Measurements from ENCODE around the gene SSPN. TPM values are rescaled to one million over a fixed set of nuclear protein-coding genes. Genes with fewer than 3 reads are reported as not detected.

SSPN gene
- total RNA-seq, 2 donors from 2014 or later, result 103 to 114 TPM

DNA sequence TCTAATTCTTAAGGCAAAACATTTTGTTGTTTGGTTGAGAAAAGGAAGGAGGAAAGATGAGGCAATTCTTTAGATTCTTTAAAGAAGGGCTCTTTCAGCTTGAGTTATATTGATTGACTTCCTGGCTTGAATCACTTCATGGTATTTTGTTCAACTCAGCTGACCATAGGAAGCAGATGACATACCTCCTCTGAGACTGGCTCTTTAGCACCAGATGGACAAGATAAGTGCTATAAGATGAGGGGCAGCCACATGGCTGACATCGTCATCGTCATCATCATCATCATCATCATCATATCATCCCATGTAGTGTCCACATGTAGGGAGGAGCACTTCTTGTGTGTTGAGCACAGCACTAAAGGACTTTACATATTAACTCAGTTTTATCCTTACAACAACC lies 81.3 kb downstream of the SSPN start:
- intact Hi-C loops (cut with DNase I), result no loop called here
- DNase-seq, result no peak
- no peak for ATAC-seq

DNA sequence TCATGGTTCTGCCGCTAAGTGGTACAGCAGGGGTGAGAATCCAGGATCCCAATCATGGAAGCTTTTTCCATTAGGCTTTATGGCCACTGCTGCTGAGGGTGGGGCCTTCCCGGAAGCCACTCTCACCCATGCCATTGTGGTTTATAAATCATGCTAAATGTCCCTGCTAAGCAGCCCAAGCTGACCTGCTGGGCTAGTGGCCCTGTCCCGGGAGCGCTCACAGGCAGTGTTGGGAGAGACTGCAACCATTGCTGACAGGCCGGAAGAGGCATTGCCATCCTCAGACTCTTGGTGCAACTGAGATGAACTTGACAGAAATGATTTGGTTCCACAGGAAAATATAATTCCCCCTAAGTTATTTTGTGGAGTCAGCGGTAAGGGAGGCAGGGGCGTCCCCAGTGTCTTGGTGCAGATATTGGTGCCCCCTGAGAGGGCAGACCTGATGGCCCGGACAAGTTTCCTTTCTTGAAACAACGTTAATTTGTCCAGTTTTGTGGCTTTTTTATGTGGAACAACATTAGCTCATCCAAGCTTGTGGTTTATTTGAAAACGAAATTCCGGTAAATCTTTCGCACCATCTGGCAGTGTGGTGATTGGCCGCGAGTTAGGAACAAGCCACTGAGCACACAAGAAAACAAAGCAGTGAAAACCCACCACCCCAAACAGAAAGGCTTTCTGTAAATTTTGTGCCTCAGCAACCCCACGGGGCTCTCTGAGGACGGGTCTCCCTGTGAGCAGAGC lies 82.3 kb downstream of the SSPN start:
- ATAC-seq, result no peak
- intact Hi-C loops (cut with DNase I), result no loop called here

DNA sequence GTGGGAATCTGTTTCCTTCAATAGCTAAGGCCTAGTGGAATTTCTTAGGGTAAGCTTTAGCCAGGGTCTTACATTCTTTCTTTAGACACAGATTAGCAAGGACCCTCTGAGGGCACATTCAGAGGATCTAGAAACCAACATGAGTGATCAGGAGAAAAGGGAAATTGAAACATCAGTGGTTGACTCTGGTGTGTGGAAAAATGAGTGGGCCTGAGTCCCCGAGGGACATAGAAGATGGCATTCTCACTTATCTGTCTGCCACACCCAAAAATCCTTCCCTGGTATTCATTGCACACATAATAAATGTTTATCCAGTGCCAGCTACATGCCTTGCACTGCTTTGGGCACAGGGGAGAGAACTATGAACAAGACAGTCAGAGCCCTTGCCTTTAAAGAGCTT lies 82.9 kb downstream of the SSPN start:
- intact Hi-C loops (cut with DNase I), result no loop called here
- DNase-seq (no peak), ATAC-seq (no peak)

More for the DNA sequence above, 82.3 kb downstream of the SSPN start:
- no peak for DNase-seq

- DNase-seq (no peak), ATAC-seq (no peak)
- intact Hi-C loops (cut with DNase I), result no loop called here
These were observed 83.3 kb downstream of the SSPN start for GRCh38 chr12:26278666-26279065.

DNA sequence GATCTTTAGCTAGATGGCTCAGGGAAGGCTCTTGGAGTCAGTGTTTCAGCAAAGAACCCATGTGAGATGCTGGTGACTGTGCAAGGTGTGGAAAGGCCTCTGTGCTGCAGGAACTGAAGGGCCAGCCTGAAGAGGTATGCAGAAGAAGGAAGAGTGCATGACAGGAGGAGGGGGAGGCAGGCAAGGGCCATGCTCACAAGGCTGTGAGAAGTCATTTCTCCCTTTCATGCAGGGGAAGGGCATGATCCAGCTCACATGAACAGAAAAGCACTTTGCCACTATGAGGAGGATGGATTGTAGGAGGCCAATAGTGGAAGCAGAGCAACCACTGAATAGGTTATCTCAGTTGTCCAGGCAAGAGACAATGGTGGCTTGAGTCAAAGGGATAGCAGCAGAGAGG lies 83.7 kb downstream of the SSPN start:
- intact Hi-C loops (cut with DNase I), result no loop called here
- no peak for ATAC-seq
- DNase-seq, result no peak

- intact Hi-C loops (cut with DNase I), result no loop called here
- no peak for DNase-seq
- ATAC-seq, result no peak
These were observed 84.5 kb downstream of the SSPN start for GRCh38 chr12:26279908-26280307.

GRCh38 chr12:26280869-26281268 lies 85.5 kb downstream of the SSPN start:
- intact Hi-C loops (cut with DNase I), result no loop called here

DNA sequence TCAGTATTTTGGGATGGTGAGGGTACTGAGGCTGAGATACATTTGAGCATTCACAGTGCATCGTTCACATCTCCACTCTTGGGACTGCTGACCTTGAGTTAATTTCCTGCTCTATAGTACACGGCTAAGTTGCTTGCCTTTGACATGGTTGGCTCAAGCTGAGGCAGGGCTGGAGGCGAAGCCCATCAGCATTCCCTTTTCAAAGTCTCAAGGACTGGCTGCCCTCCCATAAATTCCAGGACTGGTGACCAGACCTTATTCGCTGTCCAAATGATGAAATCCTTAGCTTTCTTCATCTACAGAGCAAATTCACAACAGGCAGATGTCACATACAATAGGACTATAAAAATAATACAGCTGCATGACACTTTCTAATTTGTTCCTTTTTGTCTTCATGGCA lies 85.9 kb downstream of the SSPN start:
- intact Hi-C loops (cut with DNase I), result no loop called here
- ATAC-seq (peak; percentile 41 to 90), DNase-seq (no peak)

More at GRCh38 chr12:26280869-26281268, 85.5 kb downstream of the SSPN start:
- no peak for DNase-seq
- no peak for ATAC-seq

DNA sequence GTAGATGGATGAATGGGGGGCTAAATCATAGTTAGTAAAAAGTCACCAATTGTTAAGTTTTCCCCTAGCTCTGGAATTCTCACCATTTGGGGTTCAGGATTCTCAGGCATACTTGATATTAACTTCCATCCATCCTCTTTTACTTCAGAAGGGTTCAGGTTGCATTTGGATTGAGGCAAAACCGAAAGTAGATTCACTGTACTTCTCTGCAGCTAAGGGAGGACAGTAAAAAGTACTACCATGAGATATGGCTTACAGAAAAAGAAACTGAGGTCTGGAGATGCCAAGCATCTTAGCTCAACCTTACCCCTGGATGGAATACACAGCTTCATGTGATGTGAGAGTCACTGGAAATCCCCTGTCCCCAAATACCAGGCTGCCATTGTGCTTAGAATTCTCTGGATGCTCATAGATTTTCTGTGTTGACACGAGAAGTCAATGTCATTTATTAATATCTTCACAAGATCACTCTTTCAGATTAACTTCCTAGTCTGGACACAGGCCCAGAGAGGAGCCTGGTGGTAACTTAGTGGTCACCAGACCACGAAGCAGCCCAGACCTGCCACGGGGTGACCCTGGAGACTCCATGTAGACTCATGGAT lies 87.1 kb downstream of the SSPN start:
- intact Hi-C loops (cut with DNase I), result no loop called here
- ATAC-seq, result no peak
- DNase-seq, result no peak

DNA sequence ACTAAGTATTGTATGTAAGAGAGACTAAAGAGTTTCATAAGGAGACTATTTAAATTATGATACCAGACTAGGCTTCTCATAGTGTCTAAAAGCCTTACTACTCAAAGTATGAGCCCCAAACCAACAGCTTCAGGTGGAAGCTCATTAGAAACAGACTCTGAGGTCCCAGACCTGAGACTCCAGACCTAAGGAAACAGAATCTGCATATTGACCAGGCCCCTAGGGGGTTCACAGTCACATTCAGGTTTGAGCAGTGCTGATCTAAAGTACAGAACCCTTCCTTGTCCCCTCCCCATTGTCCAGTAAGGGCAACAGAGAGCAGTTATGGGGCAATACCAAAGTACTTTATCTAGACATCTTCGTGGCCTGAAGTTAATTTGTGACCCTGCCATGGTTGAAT lies 87.7 kb downstream of the SSPN start:
- DNase-seq (no peak), ATAC-seq (no peak)
- intact Hi-C loops (cut with DNase I), result no loop called here

DNA sequence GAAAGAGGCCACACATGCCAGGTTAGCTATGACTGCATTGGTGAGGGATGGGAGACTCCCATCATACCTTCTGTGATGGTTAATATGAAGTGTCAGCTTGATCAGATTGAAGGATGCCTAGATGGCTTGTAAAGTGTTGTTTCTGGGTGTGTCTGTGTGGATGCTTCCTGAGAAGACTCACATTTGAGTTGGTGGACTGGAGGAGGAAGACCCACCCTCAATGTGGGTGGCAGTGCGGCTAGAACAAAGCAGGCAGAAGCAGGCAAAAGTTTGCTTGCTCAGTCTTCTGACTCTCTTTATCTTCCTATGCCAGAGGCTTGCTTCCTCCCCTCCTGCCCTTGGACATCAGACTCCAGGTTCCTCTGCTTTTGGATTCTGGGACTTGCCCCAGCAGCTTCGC lies 88.2 kb downstream of the SSPN start:
- intact Hi-C loops (cut with DNase I), result no loop called here
- no peak for DNase-seq
- ATAC-seq, result no peak

- intact Hi-C loops (cut with DNase I), result no loop called here
- DNase-seq (no peak), ATAC-seq (no peak)
These were observed 90.0 kb downstream of the SSPN start for GRCh38 chr12:26285401-26285800.

DNA sequence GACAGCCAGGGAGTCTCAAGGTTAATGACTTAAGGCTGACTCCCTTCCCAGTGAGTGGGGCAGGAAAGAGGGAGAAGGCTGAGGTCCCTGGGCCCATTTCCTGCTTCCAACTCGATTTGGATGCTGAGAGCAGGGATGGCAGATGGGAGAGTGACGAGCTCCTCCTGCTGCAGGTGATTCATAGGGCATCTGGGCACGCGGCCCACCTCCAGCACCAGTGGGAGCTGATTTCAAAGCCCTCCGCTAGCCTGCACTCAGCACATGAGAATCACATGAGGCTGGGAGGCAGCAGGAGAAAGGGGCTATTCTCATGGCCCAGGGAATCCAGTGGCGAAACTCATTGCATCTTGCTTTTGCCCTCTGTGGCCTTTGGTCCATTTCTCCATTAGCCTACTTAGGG lies 90.8 kb downstream of the SSPN start:
- ATAC-seq, result no peak

GRCh38 chr12:26287671-26288381 lies 92.5 kb downstream of the SSPN start:
- DNase-seq (peak; percentile 51), ATAC-seq (peak; percentile 87 to 91)
- intact Hi-C loops (cut with DNase I), result no loop called here

More for the DNA sequence above, 90.8 kb downstream of the SSPN start:
- no peak for DNase-seq
- intact Hi-C loops (cut with DNase I), result no loop called here

GRCh38 chr12:26290565-26290964 lies 95.2 kb downstream of the SSPN start:
- DNase-seq, result no peak
- ATAC-seq, result no peak
- intact Hi-C loops (cut with DNase I), result no loop called here

DNA sequence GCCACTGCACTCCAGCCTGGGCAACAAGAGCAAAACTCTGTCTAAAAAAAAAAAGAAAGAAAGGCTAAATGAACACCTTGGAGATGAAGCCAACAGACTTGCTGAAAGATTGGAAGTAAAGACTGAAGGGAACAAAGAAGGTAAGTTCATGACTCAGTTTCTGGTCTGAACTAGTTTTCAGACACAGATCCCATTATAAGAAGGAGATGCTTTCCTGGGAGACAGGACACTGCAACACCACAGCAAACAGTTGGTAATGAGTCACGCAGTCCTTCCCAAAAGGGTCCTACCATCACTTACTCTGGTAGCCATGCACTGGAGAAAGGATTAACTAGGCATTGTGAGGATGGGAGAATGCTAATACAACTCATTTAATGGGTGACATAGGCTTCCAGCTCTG lies 97.2 kb downstream of the SSPN start:
- DNase-seq (no peak), ATAC-seq (no peak)
- intact Hi-C loops (cut with DNase I), result no loop called here

DNA sequence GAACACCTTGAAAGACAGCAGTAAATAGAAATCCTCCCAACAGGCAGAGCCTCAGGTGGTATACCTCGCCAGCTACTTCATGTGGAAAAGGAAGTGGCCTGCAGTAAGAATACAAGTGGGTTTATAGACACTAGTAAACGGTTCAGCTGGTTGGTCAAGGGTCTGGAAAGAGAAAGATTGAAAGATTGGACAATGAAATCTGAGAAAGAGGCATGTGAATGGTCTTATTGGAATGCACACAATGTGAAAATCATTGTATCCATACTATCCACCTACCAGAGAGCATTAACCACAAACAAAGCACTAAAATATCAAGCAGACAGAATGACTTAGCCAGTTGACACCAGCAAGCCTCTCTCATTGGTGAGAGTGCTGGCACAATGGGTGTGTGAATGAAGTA lies 98.2 kb downstream of the SSPN start:
- DNase-seq, result no peak
- ATAC-seq, result no peak
- intact Hi-C loops (cut with DNase I), result no loop called here

DNA sequence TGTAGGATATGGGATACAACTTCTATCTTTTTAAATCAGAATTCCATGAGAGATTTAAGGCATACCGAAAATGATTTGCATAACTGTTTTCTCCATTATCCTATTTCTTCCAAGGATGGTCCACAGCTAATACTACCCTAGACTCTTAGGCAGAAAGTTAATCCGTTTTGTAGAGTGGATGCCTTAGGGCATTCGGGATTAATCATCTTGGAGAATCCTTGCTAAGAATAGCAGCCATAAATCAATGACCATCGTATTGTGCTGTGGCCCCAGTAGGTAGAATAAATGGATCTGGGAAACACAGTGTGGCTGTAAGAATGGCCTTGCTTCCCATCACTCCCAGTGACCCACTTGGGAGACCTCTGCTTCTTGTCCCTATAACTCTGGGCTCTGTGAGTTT lies 99.6 kb downstream of the SSPN start:
- intact Hi-C loops (cut with DNase I), result no loop called here
- ATAC-seq (no peak), DNase-seq (no peak)

GRCh38 chr12:26297396-26298070 lies 102.2 kb downstream of the SSPN start:
- no peak for ATAC-seq
- DNase-seq, result no peak
- intact Hi-C loops (cut with DNase I), result no loop called here
